ENCODE measurements around the gene BCKDK. TPM values are rescaled to one million over a fixed set of nuclear protein-coding genes. Genes with fewer than 3 reads are reported as not detected.

Gene BCKDK
- total and polyA plus RNA-seq, 2 of the 13 experiments (the other 11 are each of a cell fraction or from before 2014, with no cell fraction given) = 24.9 to 42.6 TPM

DNA sequence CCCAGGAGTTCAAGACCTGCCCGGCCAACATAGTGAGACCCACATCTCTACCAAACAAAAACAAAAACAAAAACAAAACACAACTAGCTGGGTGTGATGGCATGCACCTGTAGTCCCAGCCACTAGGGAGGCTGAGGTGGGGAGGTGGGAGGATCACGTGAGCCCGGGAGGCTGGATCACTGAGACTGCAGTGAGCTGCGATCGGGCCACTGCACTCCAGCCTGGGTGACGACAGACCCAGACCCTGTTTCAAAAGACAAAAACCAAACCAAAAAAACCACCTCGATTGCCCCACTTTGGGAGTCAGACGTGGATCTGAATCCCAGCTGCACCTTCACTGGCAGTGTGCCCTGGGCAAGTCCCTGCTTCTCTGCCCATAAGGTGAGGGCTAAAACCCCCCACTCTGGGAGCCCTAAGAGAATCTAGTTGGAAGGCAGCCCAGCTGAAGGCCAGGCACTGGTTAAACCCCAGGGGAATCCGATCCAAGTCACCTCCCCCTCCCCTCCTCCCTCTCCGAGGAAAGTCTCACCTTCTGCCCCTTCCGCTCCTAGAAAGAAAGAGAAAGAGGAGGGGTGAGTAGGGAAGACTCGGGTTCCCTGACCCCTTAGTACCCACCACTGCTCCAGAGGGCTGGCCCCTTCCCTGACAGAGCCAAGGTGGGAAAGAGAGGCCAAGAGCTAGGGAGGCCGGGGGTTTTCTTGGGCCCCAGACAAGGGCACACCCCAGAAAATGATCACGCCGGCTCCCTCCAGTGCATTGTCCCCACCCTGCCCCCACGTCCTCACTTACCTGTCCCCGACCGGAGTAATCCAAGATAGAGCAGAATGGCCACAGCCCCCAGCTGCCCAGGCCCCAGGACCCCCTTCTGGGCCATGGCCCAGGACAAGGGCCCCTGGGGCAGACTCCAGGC lies 26.7 kb downstream of the BCKDK start (continued):
- TF ChIP-seq, protein P1, sequence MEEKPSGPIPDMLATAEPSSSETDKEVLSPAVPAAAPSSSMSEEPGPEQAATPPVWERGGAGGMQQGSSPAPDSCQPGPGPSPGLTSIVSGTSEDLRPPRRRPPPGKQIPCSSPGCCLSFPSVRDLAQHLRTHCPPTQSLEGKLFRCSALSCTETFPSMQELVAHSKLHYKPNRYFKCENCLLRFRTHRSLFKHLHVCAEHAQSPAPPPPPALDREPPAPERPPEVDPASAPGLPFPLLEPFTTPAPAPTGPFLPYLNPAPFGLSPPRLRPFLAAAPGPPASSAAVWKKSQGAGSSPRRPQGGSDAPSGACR (CRISPR knock-in tag; IDR thresholded peaks at IDR 0.05) = 0 out of 2 replicates have a peak, but pooled peaks have one; percentile 2
- 0 out of 2 replicates have a peak, but pooled peaks have one; percentile 62 for TF ChIP-seq GLI4 (CRISPR knock-in tag; IDR thresholded peaks at IDR 0.05; ENCODE audit: borderline replicate concordance)
- no peak for TF ChIP-seq PREB (CRISPR knock-in tag; IDR thresholded peaks at IDR 0.05)
- TF ChIP-seq NFKBIZ (CRISPR knock-in tag; IDR thresholded peaks at IDR 0.05) = no peak
- TF ChIP-seq KLF11 (CRISPR knock-in tag; IDR thresholded peaks at IDR 0.05) = no peak
- TF ChIP-seq, protein P2, sequence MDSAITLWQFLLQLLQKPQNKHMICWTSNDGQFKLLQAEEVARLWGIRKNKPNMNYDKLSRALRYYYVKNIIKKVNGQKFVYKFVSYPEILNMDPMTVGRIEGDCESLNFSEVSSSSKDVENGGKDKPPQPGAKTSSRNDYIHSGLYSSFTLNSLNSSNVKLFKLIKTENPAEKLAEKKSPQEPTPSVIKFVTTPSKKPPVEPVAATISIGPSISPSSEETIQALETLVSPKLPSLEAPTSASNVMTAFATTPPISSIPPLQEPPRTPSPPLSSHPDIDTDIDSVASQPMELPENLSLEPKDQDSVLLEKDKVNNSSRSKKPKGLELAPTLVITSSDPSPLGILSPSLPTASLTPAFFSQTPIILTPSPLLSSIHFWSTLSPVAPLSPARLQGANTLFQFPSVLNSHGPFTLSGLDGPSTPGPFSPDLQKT (CRISPR knock-in tag; IDR thresholded peaks at IDR 0.05; ENCODE audit: borderline replicate concordance) = no peak
- TF ChIP-seq ZZZ3 (CRISPR knock-in tag; IDR thresholded peaks at IDR 0.05; ENCODE audit: borderline replicate concordance) = no peak
- 0 out of 2 replicates have a peak, but pooled peaks have one; percentile 4 for TF ChIP-seq DZIP1 (CRISPR knock-in tag; IDR thresholded peaks at IDR 0.05)
- 0 out of 2 replicates have a peak, but pooled peaks have one; percentile 12 for TF ChIP-seq ZNF350 (CRISPR knock-in tag; IDR thresholded peaks at IDR 0.05; ENCODE audit: borderline replicate concordance, low read depth)
- TF ChIP-seq BHLHE40 (IDR thresholded peaks at IDR 0.05; ENCODE audit: low read length) = peak; percentile 87
- TF ChIP-seq ELF3 (CRISPR knock-in tag; IDR thresholded peaks at IDR 0.05) = 0 out of 2 replicates have a peak, but pooled peaks have one; percentile 4
- TF ChIP-seq ZNF234 (CRISPR knock-in tag; conservative IDR thresholded peaks at IDR 0.05) = no peak
- TF ChIP-seq BCL6 (CRISPR knock-in tag; IDR thresholded peaks at IDR 0.05) = peak; percentile 82
- 0 out of 2 replicates have a peak, but pooled peaks have one; percentile 43 for TF ChIP-seq ZNF253 (CRISPR knock-in tag; IDR thresholded peaks at IDR 0.05; ENCODE audit: borderline replicate concordance)
- TF ChIP-seq MAX (IDR thresholded peaks at IDR 0.05) = 0 out of 2 replicates have a peak, but pooled peaks have one; percentile 15
- peak; percentile 32; the same call in 1 of the 2 replicates for TF ChIP-seq RAD51 (IDR thresholded peaks at IDR 0.05; ENCODE audit: borderline replicate concordance)
- TF ChIP-seq ZNF230 (CRISPR knock-in tag; IDR thresholded peaks at IDR 0.05) = no peak
- 0 out of 2 replicates have a peak, but pooled peaks have one; percentile 21 for TF ChIP-seq ZNF598 (CRISPR knock-in tag; IDR thresholded peaks at IDR 0.05; ENCODE audit: borderline replicate concordance)
- 0 out of 2 replicates have a peak, but pooled peaks have one; percentile 24 for TF ChIP-seq ZNF274 (CRISPR knock-in tag; IDR thresholded peaks at IDR 0.05)
- TF ChIP-seq CREB1 (IDR thresholded peaks at IDR 0.05) = 0 out of 2 replicates have a peak, but pooled peaks have one; percentile 23
- TF ChIP-seq CREB1 (CRISPR knock-in tag; IDR thresholded peaks at IDR 0.05) = no peak
- peak; percentile 38; the same call in 1 of the 2 replicates for TF ChIP-seq ZNF605 (CRISPR knock-in tag; IDR thresholded peaks at IDR 0.05)
